GM21529 (cell line): ENCODE measurements around the gene BAZ2B.

ENCODE experiments used
- ATAC-seq: cut with Tn5 transposase; IDR thresholded peaks from one replicate; pipeline ENCODE4 v1.9.1; 2021; ENCODE audit not compliant: unreplicated experiment

Gene BAZ2B

GRCh38 chr2:159270744-159271379 lies 345.5 kb downstream of the BAZ2B start:
- no peak for ATAC-seq
